H9 (cell line): Measurements from ENCODE around the gene LRRN4CL. TPM values are rescaled to one million over a fixed set of nuclear protein-coding genes. Genes with fewer than 3 reads are reported as not detected.

Experiments used
- DNase-seq: peaks from one replicate; pipeline ENCODE4 v3.0.0-alpha.2; 2017
- H2AFZ ChIP-seq: one replicate; pipeline ENCODE4 v1.6.1; 2013; ENCODE audit warnings: mild to moderate bottlenecking, low read length, control low read depth, moderate library complexity
- H2AK5ac ChIP-seq: 2 replicates; pipeline ENCODE4 v1.6.1; 2013; ENCODE audit warnings: low read length, control low read depth, mixed read lengths; ENCODE audit not compliant: insufficient read length
- H2BK120ac ChIP-seq: one replicate; pipeline ENCODE4 v1.6.1; 2013; ENCODE audit warnings: low read depth, mild to moderate bottlenecking, low read length, control low read depth, inconsistent platforms; ENCODE audit not compliant: poor library complexity, severe bottlenecking
- H2BK12ac ChIP-seq: 2 replicates; pipeline ENCODE4 v1.6.1; 2013; ENCODE audit warnings: low read length, control low read depth, mixed read lengths, low read depth; ENCODE audit not compliant: insufficient read length
- H2BK15ac ChIP-seq: 2 replicates; pipeline ENCODE4 v1.6.1; 2013; ENCODE audit warnings: low read depth, low read length, control low read depth
- H2BK20ac ChIP-seq: one replicate; pipeline ENCODE4 v1.6.1; 2013; ENCODE audit warnings: low read depth, mild to moderate bottlenecking, low read length, control low read depth, inconsistent platforms; ENCODE audit not compliant: poor library complexity, severe bottlenecking
- H2BK5ac ChIP-seq: 2 replicates; pipeline ENCODE4 v1.6.1; 2013; ENCODE audit warnings: low read length, control low read depth, mixed read lengths; ENCODE audit not compliant: insufficient read length
- H3K14ac ChIP-seq: 2 replicates; pipeline ENCODE4 v1.6.1; 2013; ENCODE audit warnings: low read length, control low read depth; ENCODE audit not compliant: insufficient read depth
- H3K18ac ChIP-seq: 2 replicates; pipeline ENCODE4 v1.6.1; 2013; ENCODE audit warnings: low read depth, mild to moderate bottlenecking, mixed read lengths, low read length, control low read depth; ENCODE audit not compliant: insufficient read length
- H3K23ac ChIP-seq: 2 replicates; pipeline ENCODE4 v1.6.1; 2013; ENCODE audit warnings: low read length, control low read depth, mixed read lengths, low read depth; ENCODE audit not compliant: insufficient read length
- H3K23me2 ChIP-seq: 2 replicates; pipeline ENCODE4 v1.6.1; 2013; ENCODE audit warnings: low read depth, mild to moderate bottlenecking, mixed read lengths, low read length, control low read depth; ENCODE audit not compliant: insufficient read length, poor library complexity, severe bottlenecking
- H3K27ac ChIP-seq: 2 replicates; pipeline ENCODE4 v1.5.1; 2013; ENCODE audit warnings: low read length, control low read depth, mixed read lengths, low read depth; ENCODE audit not compliant: insufficient read length
- H3K27me3 ChIP-seq: 2 replicates; pipeline ENCODE4 v1.6.1; 2013; ENCODE audit warnings: low read length, control low read depth, inconsistent platforms; ENCODE audit not compliant: insufficient read depth
- H3K4ac ChIP-seq: 2 replicates; pipeline ENCODE4 v1.6.1; 2013; ENCODE audit warnings: low read depth, mild to moderate bottlenecking, control low read depth, inconsistent platforms, low read length, moderate library complexity
- H3K4me1 ChIP-seq: 2 replicates; pipeline ENCODE4 v1.6.1; 2013; ENCODE audit warnings: low read length, control low read depth, inconsistent platforms; ENCODE audit not compliant: insufficient read depth
- H3K4me2 ChIP-seq: 2 replicates; pipeline ENCODE4 v1.6.1; 2013; ENCODE audit warnings: low read length, control low read depth, mixed read lengths; ENCODE audit not compliant: insufficient read length, insufficient read depth
- H3K56ac ChIP-seq: 2 replicates; pipeline ENCODE4 v1.6.1; 2013; ENCODE audit warnings: low read depth, mild to moderate bottlenecking, mixed read lengths, low read length, control low read depth; ENCODE audit not compliant: insufficient read length
- H3K79me1 ChIP-seq: 2 replicates; pipeline ENCODE4 v1.6.1; 2013; ENCODE audit warnings: low read depth, mild to moderate bottlenecking, moderate library complexity, low read length, control low read depth, inconsistent platforms; ENCODE audit not compliant: insufficient read depth, poor library complexity, severe bottlenecking
- H3K79me2 ChIP-seq: 2 replicates; pipeline ENCODE4 v1.6.1; 2013; ENCODE audit warnings: low read length, control low read depth, inconsistent platforms; ENCODE audit not compliant: insufficient read depth
- H3K9ac ChIP-seq: 2 replicates; pipeline ENCODE4 v1.6.1; 2013; ENCODE audit warnings: low read length, control low read depth, mixed read lengths; ENCODE audit not compliant: insufficient read length; ENCODE audit errors: extremely low read depth
- H3K9me3 ChIP-seq: one replicate; pipeline ENCODE4 v1.6.1; 2013; ENCODE audit warnings: low read depth, low read length, inconsistent platforms; ENCODE audit not compliant: control insufficient read depth
- H3T11ph ChIP-seq: one replicate; pipeline ENCODE4 v1.6.1; 2013; ENCODE audit warnings: mild to moderate bottlenecking, low read length, control low read depth, inconsistent platforms
- H4K20me1 ChIP-seq: one replicate; pipeline ENCODE4 v1.6.1; 2013; ENCODE audit not compliant: control insufficient read depth, insufficient read length, insufficient read depth
- H4K5ac ChIP-seq: 2 replicates; pipeline ENCODE4 v1.6.1; 2013; ENCODE audit warnings: low read depth, mild to moderate bottlenecking, mixed read lengths, low read length, control low read depth; ENCODE audit not compliant: insufficient read length
- H4K8ac ChIP-seq: replicated peaks from 2 replicates; pipeline ENCODE4 v1.6.1; 2013; ENCODE audit warnings: low read length, control low read depth, mixed read lengths, low read depth; ENCODE audit not compliant: insufficient read length
- H4K91ac ChIP-seq: 2 replicates; pipeline ENCODE4 v1.6.1; 2013; ENCODE audit warnings: low read depth, mild to moderate bottlenecking, moderate library complexity, mixed read lengths, low read length, control low read depth; ENCODE audit not compliant: insufficient read length
- H3K27ac Mint-ChIP-seq, 3 experiments: 2 replicates in 2 of 3; 3 replicates in 1 of 3; pipeline ENCODE4 v1.8.0; 2020 to 2021; ENCODE audit warnings: mixed read lengths in 3 of 3, mild to moderate bottlenecking in 1 of 3, moderate library complexity in 1 of 3
- H3K27me3 Mint-ChIP-seq: 2 replicates; pipeline ENCODE4 v1.8.0; 2021; ENCODE audit warnings: low read depth, mild to moderate bottlenecking, moderate library complexity, mixed read lengths
- H3K36me3 Mint-ChIP-seq, 3 experiments: 2 replicates in 2 of 3; 3 replicates in 1 of 3; pipeline ENCODE4 v1.8.0; 2020 to 2021; ENCODE audit warnings: low read depth in 3 of 3, mixed read lengths in 3 of 3; ENCODE audit not compliant: insufficient read depth in 1 of 3
- H3K4me1 Mint-ChIP-seq, 2 experiments: 2 replicates each; pipeline ENCODE4 v1.8.0; 2020; ENCODE audit warnings: mixed read lengths in 2 of 2
- H3K4me3 Mint-ChIP-seq, 2 experiments: 2 replicates in 1 of 2; 3 replicates in 1 of 2; pipeline ENCODE4 v1.8.0; 2020 to 2021; ENCODE audit warnings: mild to moderate bottlenecking in 2 of 2, mixed read lengths in 2 of 2, moderate library complexity in 1 of 2
- H3K9me3 Mint-ChIP-seq, 2 experiments: 2 replicates in 1 of 2; 3 replicates in 1 of 2; pipeline ENCODE4 v1.8.0; 2020; ENCODE audit warnings: mild to moderate bottlenecking in 2 of 2, mixed read lengths in 2 of 2, moderate library complexity in 1 of 2
- CTCF ChIP-seq: fragments of 200-600 bp; sonication (generic); conservative IDR thresholded peaks from 3 replicates; pipeline ENCODE4 v1.8.0; 2021; ENCODE audit warnings: antibody characterized with exemption, mild to moderate bottlenecking
- WGBS: extraction: QIAGEN DNeasy Blood & Tissue Kit; methylation state at CpG from one replicate; pipeline ENCODE4 v1.1.7; 2013; ENCODE audit warnings: missing lambda C conversion rate, low lambda C conversion rate, mixed read lengths; ENCODE audit not compliant: insufficient read length; ENCODE audit errors: extremely low coverage; 5-methylcytosine and 5-hydroxymethylcytosine counted together
- total RNA-seq: library from RNA; stranded (reverse); gene quantifications from 2 replicates; pipeline ENCODE4 v1.2.1, GENCODE V29; 2021

Gene LRRN4CL
- total RNA-seq, 1 experiment from 2014 or later = 0.59 TPM

GRCh38 chr11:62724171-62724570, 34.8 kb upstream of the LRRN4CL start:
- H4K91ac ChIP-seq = no peak overlapping the region
- no peak overlapping the region for H3K27ac ChIP-seq
- no peaks in the 10 kb centered on the region for H3K9me3 ChIP-seq
- peaks cover 20 to 23% of the 10 kb centered on the region in 2 experiments for H3K4me1 Mint-ChIP-seq
- no peak overlapping the region for H3K4me2 ChIP-seq
- peak overlapping the region; percentile 89 to 95 for H3K4me3 Mint-ChIP-seq
- H3K14ac ChIP-seq = no peak overlapping the region
- H2BK120ac ChIP-seq = no peak overlapping the region
- no peak overlapping the region for H2BK5ac ChIP-seq
- DNase-seq = no peak
- no peaks in the 10 kb centered on the region for H3K9me3 Mint-ChIP-seq
- H2BK15ac ChIP-seq = no peak overlapping the region
- H3K27me3 Mint-ChIP-seq = no peaks in the 10 kb centered on the region
- no peak overlapping the region for H2BK12ac ChIP-seq
- H3K27ac Mint-ChIP-seq = peak overlapping the region in 1 of 3 experiments; percentile 71; a peak in 2 of 7 replicates
- H3K79me1 ChIP-seq = peaks cover 6% of the 10 kb centered on the region
- peaks cover 49 to 65% (median 64%) of the 10 kb centered on the region in 3 experiments for H3K36me3 Mint-ChIP-seq
- H3K18ac ChIP-seq = no peak overlapping the region
- H3K56ac ChIP-seq = no peak overlapping the region
- no peak overlapping the region for H4K8ac ChIP-seq
- no peak for TF ChIP-seq CTCF
- H2AFZ ChIP-seq = no peak overlapping the region
- H3K23ac ChIP-seq = no peak overlapping the region
- no peak overlapping the region for H4K5ac ChIP-seq
- H2BK20ac ChIP-seq = no peak overlapping the region
- H3K23me2 ChIP-seq = peaks cover 25% of the 10 kb centered on the region
- H4K20me1 ChIP-seq = no peaks in the 10 kb centered on the region
- no peaks in the 10 kb centered on the region for H3K4me1 ChIP-seq
- peaks cover 28% of the 10 kb centered on the region for H3K79me2 ChIP-seq
- WGBS = no CpG with 5 or more reads among the region's 8 CpGs
- H3K27me3 ChIP-seq = no peaks in the 10 kb centered on the region
- no peak overlapping the region for H3K4ac ChIP-seq
- no peak overlapping the region for H3T11ph ChIP-seq
- no peak overlapping the region for H2AK5ac ChIP-seq
- H3K9ac ChIP-seq = no peak overlapping the region
